HG02588 (cell line): Measurements from ENCODE around the gene IPO5.

Experiments used
- ATAC-seq: cut with Tn5 transposase; IDR thresholded peaks from one replicate; pipeline ENCODE4 v1.9.1; 2021; ENCODE audit warnings: mild to moderate bottlenecking, moderate library complexity; ENCODE audit not compliant: unreplicated experiment

Gene IPO5

GRCh38 chr13:98054301-98054700 lies 100.8 kb downstream of the IPO5 start:
- no peak for ATAC-seq

- no peak for ATAC-seq
Measured at GRCh38 chr13:98055623-98056022, 102.1 kb downstream of the IPO5 start.

GRCh38 chr13:98056839-98057410 lies 103.5 kb downstream of the IPO5 start:
- no peak for ATAC-seq

GRCh38 chr13:98059276-98059675 lies 105.8 kb downstream of the IPO5 start:
- ATAC-seq: no peak

GRCh38 chr13:98060282-98060681 lies 106.8 kb downstream of the IPO5 start:
- no peak for ATAC-seq

GRCh38 chr13:98065468-98065867 lies 112.0 kb downstream of the IPO5 start:
- no peak for ATAC-seq

GRCh38 chr13:98066636-98067035 lies 113.2 kb downstream of the IPO5 start:
- no peak for ATAC-seq

- ATAC-seq: no peak
Measured at GRCh38 chr13:98068521-98068920, 115.0 kb downstream of the IPO5 start.

- no peak for ATAC-seq
Measured at GRCh38 chr13:98069985-98070384, 116.5 kb downstream of the IPO5 start.

GRCh38 chr13:98071316-98071715 lies 117.8 kb downstream of the IPO5 start:
- no peak for ATAC-seq

- ATAC-seq: no peak
Measured at GRCh38 chr13:98072476-98072875, 119.0 kb downstream of the IPO5 start.
